ENCODE measurements around the gene TSPYL2. TPM values are rescaled to one million over a fixed set of nuclear protein-coding genes. Genes with fewer than 3 reads are reported as not detected.

The TSPYL2 gene
- total RNA-seq, 4 donors from 2014 or later: 15.7 to 41.6 (median 23.1) TPM

GRCh38 chrX:53116101-53116500, 33.9 kb downstream of the TSPYL2 start:
- Histone ChIP-seq H3K36me3 (no peaks in the 10 kb centered on the region), H3K9me3 (no peaks in the 10 kb centered on the region), H3K27ac (peak overlapping the region; percentile 55 to 76 (median 64)), H3K4me1 (peaks cover 0 to 11% (median 7%) of the 10 kb centered on the region in 4 donors), H3K4me3 (peak overlapping the region in 1 of 4 donors; percentile 23), H3K27me3 (no peaks in the 10 kb centered on the region)
- in situ Hi-C loops (cut with MboI; ENCODE audit: low pct_ligation_motif_present in 1 of 4, low pct_unique_long_range_greater_than_20kb in 1 of 4, low sequenced_read_pairs in 3 of 4): no loop called here
- WGBS, 2 donors (ENCODE audit: low coverage in 1 of 2): 51% methylated on average over 3 of the region's 3 CpGs; no CpG with 5 or more reads in 1 of the 2 donors
- peak; percentile 14 for DNase-seq
- intact Hi-C loops (cut with DNase I; ENCODE audit: low total_unique reads): no loop called here
- TF ChIP-seq, protein P1, sequence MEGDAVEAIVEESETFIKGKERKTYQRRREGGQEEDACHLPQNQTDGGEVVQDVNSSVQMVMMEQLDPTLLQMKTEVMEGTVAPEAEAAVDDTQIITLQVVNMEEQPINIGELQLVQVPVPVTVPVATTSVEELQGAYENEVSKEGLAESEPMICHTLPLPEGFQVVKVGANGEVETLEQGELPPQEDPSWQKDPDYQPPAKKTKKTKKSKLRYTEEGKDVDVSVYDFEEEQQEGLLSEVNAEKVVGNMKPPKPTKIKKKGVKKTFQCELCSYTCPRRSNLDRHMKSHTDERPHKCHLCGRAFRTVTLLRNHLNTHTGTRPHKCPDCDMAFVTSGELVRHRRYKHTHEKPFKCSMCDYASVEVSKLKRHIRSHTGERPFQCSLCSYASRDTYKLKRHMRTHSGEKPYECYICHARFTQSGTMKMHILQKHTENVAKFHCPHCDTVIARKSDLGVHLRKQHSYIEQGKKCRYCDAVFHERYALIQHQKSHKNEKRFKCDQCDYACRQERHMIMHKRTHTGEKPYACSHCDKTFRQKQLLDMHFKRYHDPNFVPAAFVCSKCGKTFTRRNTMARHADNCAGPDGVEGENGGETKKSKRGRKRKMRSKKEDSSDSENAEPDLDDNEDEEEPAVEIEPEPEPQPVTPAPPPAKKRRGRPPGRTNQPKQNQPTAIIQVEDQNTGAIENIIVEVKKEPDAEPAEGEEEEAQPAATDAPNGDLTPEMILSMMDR (IDR thresholded peaks at IDR 0.05): no peak
- TF ChIP-seq POLR2AphosphoS5 (IDR thresholded peaks at IDR 0.05): no peak
- no peak for TF ChIP-seq EP300 (IDR thresholded peaks at IDR 0.05; ENCODE audit: low read depth)
- TF ChIP-seq POLR2A (IDR thresholded peaks at IDR 0.05): no peak

DNA sequence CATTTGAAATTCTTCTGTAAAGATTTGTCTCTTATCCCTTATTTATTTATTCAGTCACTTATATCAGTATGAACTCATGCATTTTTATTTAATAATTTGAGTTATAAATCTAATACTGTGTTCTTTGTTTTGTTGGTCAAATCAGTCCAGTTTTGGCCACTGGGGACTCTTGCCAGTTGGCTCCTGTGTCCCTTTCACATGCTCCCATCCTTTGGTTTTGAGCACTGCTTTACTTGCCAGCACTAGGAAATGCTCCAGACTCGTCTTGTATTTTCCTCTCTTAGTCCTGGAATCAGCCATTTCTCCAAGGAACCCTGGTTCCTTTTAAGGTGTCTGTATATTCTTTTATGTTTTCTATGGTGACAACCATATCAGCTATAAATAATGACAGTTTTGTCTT, 39.8 kb downstream of the TSPYL2 start:
- 30% methylated on average over 1 of the region's 1 CpG; no CpG with 5 or more reads in 1 of the 2 donors for WGBS, 2 donors (ENCODE audit: low coverage in 1 of 2)
- intact Hi-C loops (cut with DNase I; ENCODE audit: low total_unique reads): no loop called here
- no peak overlapping the region for H3K27ac ChIP-seq

GRCh38 chrX:53125506-53125905, 43.3 kb downstream of the TSPYL2 start:
- in situ Hi-C loops (cut with MboI; ENCODE audit: low pct_ligation_motif_present in 1 of 4, low pct_unique_long_range_greater_than_20kb in 1 of 4, low sequenced_read_pairs in 3 of 4) (no loop called here), intact Hi-C loops (cut with DNase I; ENCODE audit: low total_unique reads) (no loop called here)
- no peaks in the 10 kb centered on the region for H3K4me1 ChIP-seq
- H3K36me3 ChIP-seq: no peaks in the 10 kb centered on the region
- TF ChIP-seq POLR2AphosphoS5 (IDR thresholded peaks at IDR 0.05) (no peak), EP300 (IDR thresholded peaks at IDR 0.05; ENCODE audit: low read depth) (no peak), POLR2A (IDR thresholded peaks at IDR 0.05) (no peak)
- TF ChIP-seq, protein P1 (IDR thresholded peaks at IDR 0.05): no peak
- no peaks in the 10 kb centered on the region for H3K27me3 ChIP-seq
- no peak overlapping the region for H3K27ac ChIP-seq
- no peak for DNase-seq
- no peak overlapping the region for H3K4me3 ChIP-seq
- H3K9me3 ChIP-seq: no peaks in the 10 kb centered on the region

More for the DNA sequence above, 39.8 kb downstream of the TSPYL2 start:
- H3K36me3 ChIP-seq: no peaks in the 10 kb centered on the region
- no peaks in the 10 kb centered on the region for H3K27me3 ChIP-seq
- H3K4me1 ChIP-seq: no peaks in the 10 kb centered on the region
- TF ChIP-seq POLR2AphosphoS5 (IDR thresholded peaks at IDR 0.05): no peak
- no peak for TF ChIP-seq POLR2A (IDR thresholded peaks at IDR 0.05)
- TF ChIP-seq, protein P1 (IDR thresholded peaks at IDR 0.05): no peak
- no peak for TF ChIP-seq EP300 (IDR thresholded peaks at IDR 0.05; ENCODE audit: low read depth)
- DNase-seq: no peak
- no peaks in the 10 kb centered on the region for H3K9me3 ChIP-seq
- in situ Hi-C loops (cut with MboI; ENCODE audit: low pct_ligation_motif_present in 1 of 4, low pct_unique_long_range_greater_than_20kb in 1 of 4, low sequenced_read_pairs in 3 of 4): no loop called here
- H3K4me3 ChIP-seq: no peak overlapping the region

GRCh38 chrX:53126377-53126776, 44.2 kb downstream of the TSPYL2 start:
- no peak for DNase-seq
- Histone ChIP-seq H3K9me3 (no peaks in the 10 kb centered on the region), H3K36me3 (no peaks in the 10 kb centered on the region), H3K27ac (no peak overlapping the region), H3K27me3 (no peaks in the 10 kb centered on the region), H3K4me1 (no peaks in the 10 kb centered on the region), H3K4me3 (no peak overlapping the region)
- no peak for TF ChIP-seq EP300 (IDR thresholded peaks at IDR 0.05; ENCODE audit: low read depth)
- TF ChIP-seq POLR2A (IDR thresholded peaks at IDR 0.05): no peak
- TF ChIP-seq, protein P1 (IDR thresholded peaks at IDR 0.05): no peak
- no peak for TF ChIP-seq POLR2AphosphoS5 (IDR thresholded peaks at IDR 0.05)
- intact Hi-C loops (cut with DNase I; ENCODE audit: low total_unique reads): no loop called here
- in situ Hi-C loops (cut with MboI; ENCODE audit: low pct_ligation_motif_present in 1 of 4, low pct_unique_long_range_greater_than_20kb in 1 of 4, low sequenced_read_pairs in 3 of 4): no loop called here
- 92% methylated on average over 2 of the region's 2 CpGs; no CpG with 5 or more reads in 1 of the 2 donors for whole genome bisulfite sequencing, 2 donors (ENCODE audit: low coverage in 1 of 2)

Measured in transverse colon (tissue), 4 donors.